Right renal pelvis (tissue), 4 donors: Measurements from ENCODE around the gene LIMS4. TPM values are rescaled to one million over a fixed set of nuclear protein-coding genes. Genes with fewer than 3 reads are reported as not detected.

Experiments used
- polyA plus RNA-seq, 4 donors: library from polyadenylated mRNA; unstranded; fragments of 120-200 nt; gene quantifications; one replicate each; pipeline ENCODE4 v1.2.1, GENCODE V29; 2013; ENCODE audit not compliant: insufficient read length in 4 of 4

Gene LIMS4
- polyA plus RNA-seq, 4 donors: 1.1 to 2.4 (median 1.4) TPM

Other genes starting within 250 kb of the LIMS4 start
- 10 to 100 TPM; 29.3 to 44.1 (median 34.2) TPM for gene RGPD6, start 104.4 kb upstream of the LIMS4 start, polyA plus RNA-seq
- 10 to 100 TPM; 21.3 to 24.3 (median 23.0) TPM for gene BUB1, start 205.2 kb upstream of the LIMS4 start, polyA plus RNA-seq